Epidermal melanocyte (primary cell): ENCODE results near the gene GTF2B.
A peak's percentile ranks its signal among the peaks of the same experiment; 100 is the strongest.
"Not testable (repeated sequence)": the region's sequence is repeated elsewhere in the genome, so short reads cannot be mapped to it uniquely, and the experiment has no call there.

Source experiments
- DNase-seq: peaks from one replicate; pipeline ENCODE4 v3.0.0; 2011; ENCODE audit warnings: low spot score; ENCODE audit not compliant: insufficient read length

Gene GTF2B, protein sequence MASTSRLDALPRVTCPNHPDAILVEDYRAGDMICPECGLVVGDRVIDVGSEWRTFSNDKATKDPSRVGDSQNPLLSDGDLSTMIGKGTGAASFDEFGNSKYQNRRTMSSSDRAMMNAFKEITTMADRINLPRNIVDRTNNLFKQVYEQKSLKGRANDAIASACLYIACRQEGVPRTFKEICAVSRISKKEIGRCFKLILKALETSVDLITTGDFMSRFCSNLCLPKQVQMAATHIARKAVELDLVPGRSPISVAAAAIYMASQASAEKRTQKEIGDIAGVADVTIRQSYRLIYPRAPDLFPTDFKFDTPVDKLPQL

DNA sequence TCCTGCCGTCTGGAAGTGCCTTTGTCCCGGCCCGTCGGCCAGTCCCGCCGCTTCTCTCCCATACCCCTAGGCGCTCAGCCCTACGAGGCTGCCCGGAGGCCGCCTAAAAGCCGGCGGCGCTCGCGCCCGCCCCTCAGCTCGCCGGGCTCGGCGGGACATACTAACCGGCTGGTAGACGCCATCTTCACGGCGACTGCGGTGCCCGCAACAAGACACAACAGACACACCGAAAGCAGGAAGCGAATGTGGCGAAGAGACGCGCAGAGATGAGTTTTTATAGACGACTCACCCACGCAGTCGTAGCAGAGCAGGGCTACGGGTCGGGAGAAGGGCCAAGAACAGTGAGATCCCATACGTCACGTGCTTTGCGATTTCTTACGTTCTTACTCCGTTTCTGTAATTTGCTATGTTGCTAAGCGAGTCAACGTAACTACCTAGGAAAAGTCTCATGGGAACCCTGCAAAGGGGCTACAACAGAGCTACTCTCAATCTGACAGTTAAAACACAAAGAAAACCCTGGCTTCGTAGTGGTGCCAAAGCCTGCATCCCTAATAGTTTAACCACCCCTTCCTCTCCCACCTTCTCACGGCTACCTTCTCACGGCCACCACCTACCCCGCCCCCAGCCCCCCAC is at the start of gene GTF2B:
Gene GTF2B, minus strand, starts transcription at position 250 of the 633 bp plus-strand sequence. Its CDS starts 68 bp downstream, at position 182.
- DNase-seq, result peak; percentile 29

DNA sequence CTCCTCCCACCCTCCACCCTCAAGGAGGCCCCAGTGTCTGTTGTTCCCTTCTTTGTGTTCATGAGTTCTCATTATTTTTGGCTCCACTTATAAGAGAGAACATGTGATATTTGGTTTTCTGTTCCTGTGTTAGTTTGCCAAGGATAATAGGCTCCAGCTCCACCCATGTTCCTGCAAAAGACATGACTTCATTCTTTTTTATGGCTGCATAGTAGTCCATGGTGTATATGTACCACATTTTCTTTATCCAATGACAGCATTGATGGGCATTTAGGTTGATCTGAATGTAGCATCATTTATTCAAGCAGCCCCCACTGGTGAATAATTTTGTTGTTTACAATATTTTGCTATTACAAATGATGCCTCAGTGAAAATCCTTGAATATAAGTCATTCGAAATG is 47.2 kb upstream of the GTF2B start:
- DNase-seq, result not testable (repeated sequence)

DNA sequence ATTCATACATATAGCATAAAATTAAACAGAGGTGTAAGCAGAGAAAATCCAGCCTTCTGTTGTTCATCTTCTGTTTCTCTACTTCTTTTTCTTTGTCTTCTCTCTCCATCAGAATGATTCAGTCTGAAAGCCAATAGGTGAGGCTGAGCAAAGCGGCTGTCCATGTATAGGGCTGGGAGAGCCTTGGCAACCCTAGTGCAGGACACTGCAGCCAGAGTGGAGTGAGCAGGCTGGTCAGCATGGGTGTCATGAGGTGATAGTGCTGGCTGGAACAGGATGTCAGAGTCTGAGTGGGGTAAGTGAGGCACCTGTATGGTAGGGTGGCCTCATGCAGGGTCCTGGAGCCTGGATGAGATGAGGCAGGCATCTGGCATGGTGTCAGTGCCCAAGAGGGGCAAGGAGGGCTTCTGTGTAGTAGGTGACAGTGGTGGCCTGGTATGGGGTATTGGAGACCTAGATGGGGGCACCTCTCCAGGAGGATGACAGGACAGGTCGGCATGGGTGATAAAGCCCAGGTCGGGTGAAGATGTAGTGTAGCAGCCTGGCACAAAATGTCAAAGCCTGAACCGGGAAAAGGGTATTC is 45.5 kb upstream of the GTF2B start:
- DNase-seq, result no peak

DNA sequence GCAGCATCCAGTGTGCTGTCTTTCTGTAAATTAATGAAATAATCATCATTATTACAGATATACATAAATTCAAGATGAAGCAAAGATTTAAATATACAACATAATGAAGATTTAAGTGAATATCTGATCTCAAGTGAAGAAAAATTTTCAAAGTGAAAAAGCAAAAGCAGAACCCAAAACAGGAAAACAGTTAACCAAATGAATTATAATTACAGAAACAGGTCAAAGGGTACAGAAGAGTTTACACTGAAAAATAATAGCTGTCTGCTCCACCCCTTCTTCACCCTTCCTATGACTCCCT is 44.8 kb upstream of the GTF2B start:
- DNase-seq, result no peak

DNA sequence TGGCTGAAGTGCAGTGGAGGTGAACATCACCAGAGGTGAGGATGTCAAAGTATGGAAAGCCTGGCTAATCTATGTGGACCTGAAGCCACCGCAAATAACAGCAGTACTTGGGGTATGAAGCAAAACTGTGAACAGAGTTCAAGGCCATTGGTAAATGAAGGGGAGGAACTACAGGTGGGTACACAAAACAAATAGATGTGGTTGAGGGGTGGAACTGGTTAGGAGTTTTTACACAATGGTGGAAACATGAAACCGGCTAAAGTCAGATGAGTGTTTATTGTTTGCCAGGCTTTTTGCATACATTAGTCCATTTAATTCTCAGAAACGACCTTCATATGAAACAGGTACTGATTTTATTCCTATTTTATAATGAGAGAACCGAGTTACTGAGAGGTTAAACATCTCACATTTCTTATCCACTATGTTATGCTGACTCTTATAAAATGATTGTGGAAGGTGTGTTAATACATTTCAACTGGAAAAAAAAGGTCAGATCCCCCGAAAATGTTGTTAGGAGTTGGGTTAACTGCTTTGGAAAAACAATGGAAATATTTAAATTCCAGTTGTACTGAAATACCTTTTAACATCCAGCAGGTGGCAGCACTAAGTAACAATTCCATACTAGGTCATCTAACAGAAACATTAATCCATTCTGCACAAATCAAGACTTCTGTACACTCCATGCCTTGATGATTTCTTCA is 44.3 kb upstream of the GTF2B start:
- peak; percentile 37 for DNase-seq

DNA sequence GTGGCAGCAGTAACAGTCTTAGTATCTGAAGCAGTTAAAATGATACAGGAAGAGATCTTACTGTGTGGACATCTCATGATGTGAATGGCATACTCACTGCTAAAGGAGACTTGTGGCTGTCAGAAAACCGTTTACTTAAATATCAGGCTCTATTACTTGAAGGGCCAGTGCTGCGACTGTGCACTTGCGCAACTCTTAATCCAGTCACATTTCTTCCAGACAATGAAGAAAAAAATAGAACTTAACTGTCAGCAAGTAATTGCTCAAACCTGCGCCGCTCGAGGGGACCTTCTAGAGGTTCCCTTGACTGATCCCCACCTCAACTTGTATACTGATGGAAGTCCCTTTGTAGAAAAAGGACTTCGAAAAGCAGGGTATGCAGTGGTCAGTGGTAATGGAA is 38.8 kb upstream of the GTF2B start:
- not testable (repeated sequence) for DNase-seq

DNA sequence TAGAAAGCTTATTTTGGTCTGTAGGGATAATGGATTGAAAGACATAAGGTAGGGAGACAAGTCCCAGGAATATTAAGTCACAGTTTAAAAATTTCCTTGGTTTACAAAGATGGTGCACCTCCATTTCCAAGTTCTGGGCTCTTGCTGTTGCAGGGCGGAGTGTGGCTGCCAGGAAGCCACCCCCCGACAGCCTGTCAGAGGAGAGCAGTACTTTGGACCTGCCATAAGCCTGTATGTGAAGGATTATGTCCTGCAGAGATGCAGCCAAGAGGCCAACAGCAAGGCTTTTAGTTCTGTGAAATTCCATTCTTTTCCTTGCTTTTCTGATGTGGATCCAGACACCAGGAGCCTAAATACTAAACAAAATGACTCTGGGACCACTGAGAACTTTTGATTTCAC is 31.9 kb upstream of the GTF2B start:
- DNase-seq, result no peak

DNA sequence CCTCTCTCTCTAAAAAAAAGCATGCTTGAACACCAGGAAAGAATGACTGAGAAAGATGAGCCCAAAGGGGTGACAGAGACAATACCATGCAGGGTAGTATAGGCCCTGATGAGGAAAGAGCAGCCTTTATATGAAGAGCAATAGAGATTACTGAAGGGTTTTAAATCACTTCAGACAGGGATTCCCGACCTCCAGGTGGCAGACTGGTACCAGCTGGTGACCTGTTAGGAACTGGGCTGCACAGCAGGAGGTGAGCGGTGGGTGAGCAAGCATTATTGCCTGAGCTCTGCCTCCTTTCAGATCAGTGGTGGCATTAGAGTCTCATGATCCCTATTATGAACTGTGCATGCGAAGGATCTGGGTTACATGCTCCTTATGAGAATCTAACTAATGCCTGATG is 30.8 kb upstream of the GTF2B start:
- DNase-seq, result no peak

DNA sequence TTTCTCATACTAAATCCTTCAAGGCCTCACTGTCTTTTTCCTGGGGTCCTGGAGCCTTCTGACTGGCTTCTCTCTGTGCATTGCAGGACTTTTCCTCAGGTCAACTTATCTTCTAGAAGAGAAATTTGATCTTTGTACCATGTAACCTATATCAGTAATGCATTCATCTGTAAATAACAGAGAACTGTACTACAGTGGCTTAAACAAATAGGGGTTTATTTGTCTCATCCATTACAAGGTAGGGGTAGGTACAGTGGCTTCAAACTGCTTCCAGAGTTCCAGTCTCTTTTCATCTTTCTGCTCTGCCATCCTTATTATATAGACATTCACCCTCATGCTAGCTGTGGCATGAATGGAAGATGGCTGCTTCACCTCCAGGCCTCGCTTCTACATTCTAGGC is 29.5 kb upstream of the GTF2B start:
- DNase-seq, result no peak

DNA sequence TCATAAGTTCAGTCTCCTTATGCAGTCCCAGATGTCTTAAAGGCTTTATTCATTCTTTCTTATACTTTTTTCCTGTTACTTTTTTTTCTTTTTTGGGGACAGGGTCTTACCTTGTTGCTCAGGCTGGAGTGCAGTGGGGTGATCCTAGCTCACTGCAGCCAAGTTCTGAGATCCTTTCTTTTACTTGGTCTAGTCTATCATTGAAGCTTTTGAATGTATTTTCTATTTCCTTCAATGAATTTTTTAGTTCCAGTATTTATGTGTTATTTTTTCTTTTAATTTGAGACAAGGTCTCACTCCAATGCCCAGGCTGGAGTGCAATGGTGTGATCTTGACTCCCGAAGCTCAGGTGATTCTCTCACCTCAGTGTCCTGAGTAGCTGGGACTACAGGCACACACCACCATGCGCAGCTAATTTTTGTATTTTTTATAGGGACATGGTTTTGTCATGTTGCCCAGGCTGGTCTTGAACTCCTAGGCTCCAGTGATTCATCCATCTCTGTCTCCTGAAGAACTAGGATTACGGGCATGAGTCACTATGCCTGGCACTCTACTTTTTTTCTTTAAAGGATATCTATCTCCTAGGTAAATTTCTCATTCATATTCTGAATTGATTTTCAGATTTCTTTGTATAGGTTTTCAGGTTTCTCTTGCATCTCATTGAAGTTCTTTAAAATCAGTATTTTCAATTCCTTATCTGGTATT is 26.1 kb upstream of the GTF2B start:
- no peak for DNase-seq

DNA sequence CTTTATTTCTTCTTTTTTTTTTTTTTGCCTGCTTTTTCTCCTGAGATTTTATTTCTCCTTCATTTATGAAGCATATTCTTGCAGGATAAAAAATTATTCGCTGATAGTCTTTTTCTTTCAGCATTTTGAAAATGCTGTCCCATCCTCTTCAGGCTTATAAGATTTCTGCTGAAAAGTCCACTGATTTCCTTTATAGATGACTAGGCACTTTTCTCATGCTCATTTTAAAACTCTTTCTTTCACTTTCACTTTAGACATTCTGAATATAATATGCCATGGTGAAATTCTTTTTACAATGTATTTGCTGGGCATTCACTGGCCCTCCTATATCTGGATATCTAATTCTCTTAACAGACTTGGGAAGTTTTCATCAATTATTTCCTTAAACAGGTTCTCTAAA is 25.5 kb upstream of the GTF2B start:
- no peak for DNase-seq

DNA sequence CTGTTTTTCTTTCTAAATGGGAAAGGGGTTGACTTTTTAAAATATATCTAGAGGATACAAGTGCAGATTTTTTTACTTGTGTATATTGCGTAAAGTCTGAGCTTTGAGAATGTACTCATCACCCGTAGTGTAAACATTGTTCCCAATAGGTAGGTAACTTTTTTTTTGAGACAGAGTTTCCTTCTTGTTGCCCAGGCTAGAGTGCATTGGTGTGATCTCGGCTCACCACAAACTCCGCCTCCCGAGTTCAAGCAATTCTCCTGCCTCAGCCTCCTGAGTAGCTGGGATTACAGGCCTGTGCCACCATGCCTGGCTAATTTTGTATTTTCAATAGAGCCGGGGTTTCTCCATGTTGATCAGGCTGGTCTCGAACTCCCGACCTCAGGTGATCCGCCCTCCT is 20.4 kb upstream of the GTF2B start:
- not testable (repeated sequence) for DNase-seq

DNA sequence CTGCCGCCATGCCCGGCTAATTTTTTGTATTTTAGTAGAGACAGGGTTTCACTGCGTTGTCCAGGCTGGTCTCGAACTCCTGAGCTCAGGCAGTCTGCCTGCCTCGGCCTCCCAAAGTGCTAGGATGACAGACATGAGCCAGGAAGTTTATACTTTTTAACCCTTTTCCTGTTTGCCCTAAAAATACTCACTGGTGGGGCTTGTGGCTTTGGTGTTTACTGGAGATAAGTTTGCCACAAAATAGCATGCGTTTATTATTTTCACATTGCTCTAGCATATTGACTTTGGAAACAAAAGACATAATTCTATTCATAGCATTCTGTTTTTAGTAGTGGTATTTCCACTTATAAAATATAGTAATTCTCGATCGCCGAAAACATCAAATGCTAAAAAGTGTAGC is 19.8 kb upstream of the GTF2B start:
- no peak for DNase-seq

DNA sequence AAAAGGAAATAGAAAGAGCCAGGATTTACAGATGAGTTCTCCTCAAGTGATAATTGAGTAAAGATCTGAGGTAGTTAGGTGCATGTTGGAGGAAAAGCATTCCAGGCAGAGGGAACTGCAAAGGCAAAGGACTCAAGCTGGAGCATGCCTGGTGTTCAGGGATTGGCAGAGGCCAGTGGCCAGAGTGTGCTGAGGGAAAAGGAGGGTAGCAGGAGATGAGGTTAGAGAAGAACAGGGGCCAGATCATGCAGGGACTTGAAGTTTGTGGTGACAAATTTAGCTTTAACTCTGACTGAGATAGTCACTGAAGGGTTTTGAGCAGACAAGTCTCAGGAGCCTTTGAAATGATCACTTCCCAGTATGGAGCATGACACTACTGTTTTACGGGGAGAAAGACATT is 19.0 kb upstream of the GTF2B start:
- no peak for DNase-seq

DNA sequence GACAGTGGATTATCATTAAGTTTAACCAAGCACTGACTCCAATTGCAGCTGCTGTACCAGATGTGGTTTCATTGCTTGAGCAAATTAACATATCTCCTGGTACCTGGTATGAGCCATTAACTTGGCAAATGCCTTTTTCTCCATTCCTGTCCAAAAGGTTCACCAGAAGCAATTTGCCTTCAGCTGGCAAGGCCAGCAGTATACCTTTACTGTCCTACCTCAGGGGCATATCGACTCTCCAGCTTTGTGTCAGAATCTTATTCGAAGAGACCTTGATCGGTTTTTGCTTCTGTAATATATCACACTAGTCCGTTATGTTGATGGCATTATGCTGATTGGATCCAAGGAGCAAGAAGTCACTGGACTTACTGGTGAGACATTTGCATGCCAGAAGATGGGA is 9.5 kb upstream of the GTF2B start:
- no peak for DNase-seq

DNA sequence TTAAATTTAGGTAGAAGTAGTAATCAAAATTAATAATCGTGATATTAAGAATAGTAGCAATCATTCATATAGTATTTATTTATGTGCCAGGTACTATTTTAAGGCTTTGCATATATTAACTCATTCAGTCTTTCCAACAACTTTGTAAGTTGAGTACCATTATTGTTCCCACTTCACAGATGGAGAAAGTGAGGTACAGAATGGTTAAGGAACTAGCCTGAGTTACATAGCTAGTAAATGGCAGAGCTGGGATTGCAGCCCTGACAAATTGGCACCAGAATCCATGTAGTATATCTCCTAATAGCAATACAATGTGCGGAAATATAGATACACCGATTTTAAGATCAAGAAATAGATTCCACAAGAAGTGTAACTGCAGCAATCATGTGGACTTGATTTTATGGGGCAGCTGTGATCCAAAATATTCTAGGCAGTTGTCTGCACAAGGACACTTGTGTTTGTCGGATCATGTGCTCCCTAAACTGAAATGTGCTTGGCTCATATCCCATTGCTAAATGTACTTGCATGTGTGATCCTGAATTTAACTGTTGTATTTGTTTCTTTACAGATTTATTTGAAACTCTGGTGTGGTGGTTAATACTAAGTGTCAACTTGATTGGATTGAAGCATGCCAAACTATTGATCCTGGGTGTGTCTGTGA is 5.8 kb upstream of the GTF2B start:
- DNase-seq, result peak; percentile 22

DNA sequence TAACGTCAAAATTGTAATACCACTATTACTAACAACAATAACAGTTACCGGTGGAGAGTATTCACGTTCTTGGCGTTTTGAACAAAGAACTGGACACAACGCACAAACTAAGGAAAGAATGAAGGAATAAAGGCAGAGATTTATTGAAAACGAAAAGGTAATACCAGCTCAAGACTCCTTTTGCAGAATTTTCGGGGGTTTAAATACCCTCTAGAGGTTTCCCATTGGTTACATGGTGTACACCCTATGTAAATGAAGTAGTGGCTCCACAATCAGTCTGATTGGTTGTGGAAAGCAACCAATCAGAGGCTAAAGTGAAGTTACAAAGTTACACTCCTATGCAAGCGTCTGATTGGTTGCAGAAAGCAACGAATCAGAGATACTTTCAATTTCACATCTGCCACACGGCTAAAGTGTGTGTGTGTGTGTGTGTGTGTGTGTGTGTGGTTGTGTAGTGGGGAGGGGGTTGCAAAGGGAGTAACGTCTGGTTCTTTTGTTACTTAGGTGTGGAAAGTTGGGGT is 1.1 kb upstream of the GTF2B start:
- no peak for DNase-seq

DNA sequence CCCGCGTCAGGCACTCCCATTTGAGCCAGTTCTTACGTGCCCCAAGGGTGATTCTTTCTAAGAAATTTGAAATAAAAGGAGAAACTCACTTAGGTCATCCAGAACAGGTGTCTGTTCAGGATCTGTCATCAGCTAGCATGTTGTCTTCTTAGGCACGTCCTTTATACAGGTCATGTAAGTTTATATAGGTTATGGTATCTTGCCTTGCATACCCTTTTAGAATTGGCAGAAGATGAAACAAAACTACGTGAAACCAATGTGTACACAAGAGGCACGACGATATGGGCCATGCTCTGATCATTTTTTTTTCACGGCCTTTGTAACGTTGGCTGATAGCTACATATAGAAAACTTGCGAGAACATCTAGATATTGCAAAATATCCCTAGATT is 579 bp upstream of the GTF2B start:
- no peak for DNase-seq

DNA sequence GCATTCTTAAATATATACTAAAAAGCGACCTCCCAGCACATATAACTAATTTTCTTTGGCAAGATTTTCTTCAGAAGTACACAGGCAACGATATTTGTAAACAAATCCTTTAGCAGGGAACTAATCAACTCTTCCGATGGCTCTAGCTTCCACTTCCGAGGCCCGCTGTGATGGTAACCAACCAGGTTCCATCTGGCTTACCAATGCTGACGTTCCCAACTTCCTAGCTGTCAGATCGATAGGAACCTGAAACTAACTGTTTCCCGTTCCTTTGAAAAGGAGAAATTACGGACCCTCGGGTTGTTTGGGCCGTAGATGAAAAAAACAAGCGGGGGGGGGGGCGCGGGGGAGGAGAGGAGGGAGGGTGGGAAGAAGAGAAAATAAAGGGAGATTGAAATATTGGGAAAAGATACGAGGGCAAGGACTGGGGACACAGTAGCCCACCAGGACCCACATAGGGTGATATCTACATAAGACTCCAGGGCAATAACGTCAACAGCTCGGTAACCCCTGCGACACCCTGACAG is 513 bp downstream of the GTF2B start:
- DNase-seq, result no peak

DNA sequence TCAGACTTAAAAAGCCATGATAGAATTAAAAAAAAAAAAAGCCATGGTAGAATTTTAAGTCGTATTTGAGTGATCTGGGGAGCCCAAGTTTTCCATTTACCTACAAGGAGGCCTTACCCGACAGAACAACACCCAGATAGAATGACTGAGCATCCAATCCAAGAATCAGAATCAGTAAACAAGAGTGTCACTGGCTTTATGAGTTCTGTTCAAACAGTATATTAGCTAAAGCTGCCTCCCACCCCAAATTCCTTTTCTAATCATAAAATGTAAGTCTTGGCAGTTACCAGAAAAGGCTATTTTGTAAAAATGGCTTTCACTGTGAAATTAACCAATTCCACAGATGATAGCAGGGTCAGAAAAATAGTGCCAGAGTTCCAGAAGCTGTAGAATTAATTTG is 1.2 kb downstream of the GTF2B start:
- DNase-seq, result no peak

DNA sequence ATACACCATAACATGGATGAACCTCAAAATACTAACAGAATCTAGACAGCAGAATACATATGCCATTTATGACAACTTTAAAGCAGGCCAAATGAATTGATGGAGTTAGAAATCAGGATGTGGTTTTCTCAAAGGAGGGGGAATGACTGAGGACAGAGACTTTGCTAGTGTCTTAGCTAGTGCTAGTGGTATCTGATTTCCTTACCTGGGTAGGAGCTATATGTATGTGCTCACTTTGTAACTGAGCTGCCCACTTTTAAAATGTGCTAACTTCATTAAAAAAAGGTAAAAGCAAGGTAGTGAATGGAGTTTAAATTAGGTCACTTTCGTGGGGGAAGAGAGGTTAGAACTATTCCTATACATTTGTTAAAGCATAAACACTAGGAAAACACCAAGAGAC is 2.6 kb downstream of the GTF2B start:
- no peak for DNase-seq
